HG02763 (cell line): ENCODE results near the gene ATRNL1.

Experiments
- ATAC-seq: cut with Tn5 transposase; IDR thresholded peaks from one replicate; pipeline ENCODE4 v1.9.1; 2021; ENCODE audit warnings: mild to moderate bottlenecking, moderate library complexity; ENCODE audit not compliant: unreplicated experiment

Gene ATRNL1

DNA sequence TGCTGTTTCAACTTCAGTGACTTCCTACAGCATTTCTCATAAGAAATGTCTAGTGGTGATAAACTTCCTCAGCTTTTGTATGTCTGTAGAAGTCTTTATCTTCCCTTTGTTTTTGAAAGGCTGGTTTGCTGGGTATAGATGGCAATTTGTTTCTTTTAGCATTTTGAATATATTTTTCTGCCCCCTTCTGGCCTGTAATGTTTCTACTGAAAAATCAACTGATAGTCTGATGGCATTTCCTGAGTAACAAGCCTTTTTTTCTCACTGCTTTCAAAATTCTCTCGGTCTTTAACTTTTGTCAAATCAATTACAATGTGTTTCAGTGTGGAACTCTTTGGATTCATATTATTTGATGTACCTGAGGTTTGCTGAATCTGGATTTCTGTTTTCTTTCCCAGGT, 487.1 kb downstream of the ATRNL1 start:
- ATAC-seq, result no peak

DNA sequence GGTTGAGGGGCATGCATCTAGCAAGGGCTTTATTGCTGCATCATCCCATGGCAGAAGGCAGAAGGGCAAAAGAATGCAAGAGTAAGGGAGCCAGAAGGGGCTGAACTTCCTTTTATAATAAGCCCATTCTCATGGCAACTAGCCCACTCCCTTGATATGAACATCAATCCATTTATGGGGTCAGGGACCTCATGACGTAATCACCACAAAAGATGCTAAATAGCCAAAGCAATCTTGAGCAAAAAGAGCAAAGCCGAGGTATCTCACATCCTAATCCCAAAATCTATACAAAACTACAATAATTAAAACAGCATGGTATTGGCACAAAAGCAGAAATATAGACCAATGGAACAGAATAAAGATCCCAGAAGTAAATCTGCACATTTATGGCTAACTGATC, 499.9 kb downstream of the ATRNL1 start:
- no peak for ATAC-seq

DNA sequence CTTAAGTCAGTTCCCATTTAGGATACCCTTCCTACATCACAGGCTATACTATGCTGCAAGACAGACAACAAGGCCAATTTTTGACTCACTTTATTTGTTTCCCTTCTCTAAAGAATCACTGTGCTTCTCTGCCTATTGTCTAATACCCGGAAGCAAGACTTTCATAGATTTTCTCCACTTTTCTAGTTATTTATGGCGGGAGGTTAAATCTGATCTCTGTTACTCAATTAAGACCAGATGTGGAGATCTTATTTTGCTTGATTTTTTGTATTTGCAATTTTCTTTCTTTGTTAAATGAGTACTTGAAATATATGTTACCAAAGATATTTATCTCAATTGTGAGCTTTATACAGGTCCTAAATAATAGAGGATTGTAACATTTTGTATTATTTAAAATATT, 511.5 kb downstream of the ATRNL1 start:
- no peak for ATAC-seq

DNA sequence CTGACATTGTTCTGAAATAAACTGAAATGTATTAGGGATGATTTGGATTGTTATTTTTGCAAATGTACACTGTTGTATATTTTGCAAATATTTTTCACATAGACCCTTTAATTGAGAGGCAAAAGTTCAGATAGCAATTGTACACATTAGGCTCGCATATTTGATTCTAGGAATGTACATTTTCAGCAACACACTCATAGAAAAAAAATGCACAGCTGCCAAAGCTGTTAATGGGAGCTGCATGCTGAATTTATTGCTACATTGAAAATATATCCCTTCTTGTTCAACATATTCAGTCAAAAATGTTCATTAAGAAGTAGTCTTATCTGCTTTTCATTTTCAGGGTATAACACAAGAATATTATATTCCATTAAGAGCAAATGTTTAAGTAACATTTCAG, 512.9 kb downstream of the ATRNL1 start:
- ATAC-seq, result no peak

DNA sequence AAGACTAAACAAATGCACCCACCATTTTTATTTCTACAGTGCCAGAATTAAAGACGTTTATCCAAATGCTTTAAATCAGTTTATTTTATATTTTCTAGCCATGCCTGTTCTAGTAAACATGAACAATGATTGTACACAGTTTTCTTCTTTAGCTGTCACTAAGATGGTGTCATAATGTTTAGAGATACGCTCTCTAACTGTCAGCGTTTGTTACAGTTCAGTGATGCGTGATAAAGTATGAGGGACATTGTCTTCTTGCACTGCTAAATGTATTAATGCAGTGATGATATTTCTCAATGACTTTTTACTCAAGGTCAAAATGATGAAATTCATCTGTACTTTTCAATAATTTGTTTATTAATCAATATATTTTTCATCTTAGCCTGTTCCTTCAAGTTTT, 513.6 kb downstream of the ATRNL1 start:
- ATAC-seq, result no peak

DNA sequence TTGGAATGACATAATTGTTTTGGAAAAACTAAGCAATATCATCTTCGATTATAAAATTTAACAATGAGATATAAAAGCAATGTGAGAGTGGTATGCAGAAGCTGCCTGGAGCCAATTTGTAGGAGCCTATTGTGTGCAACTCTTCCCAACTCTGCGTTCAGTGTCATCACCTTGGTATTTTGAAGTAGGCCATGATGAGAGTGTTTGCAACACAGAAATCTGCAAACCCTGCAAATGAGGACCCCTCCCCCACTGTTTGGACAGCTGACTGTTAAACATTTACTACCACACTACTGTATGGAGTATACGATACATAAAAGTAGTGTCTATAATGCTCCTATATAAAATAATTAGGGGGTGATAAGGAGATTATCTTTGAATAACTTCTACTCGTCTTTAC, 531.3 kb downstream of the ATRNL1 start:
- no peak for ATAC-seq

DNA sequence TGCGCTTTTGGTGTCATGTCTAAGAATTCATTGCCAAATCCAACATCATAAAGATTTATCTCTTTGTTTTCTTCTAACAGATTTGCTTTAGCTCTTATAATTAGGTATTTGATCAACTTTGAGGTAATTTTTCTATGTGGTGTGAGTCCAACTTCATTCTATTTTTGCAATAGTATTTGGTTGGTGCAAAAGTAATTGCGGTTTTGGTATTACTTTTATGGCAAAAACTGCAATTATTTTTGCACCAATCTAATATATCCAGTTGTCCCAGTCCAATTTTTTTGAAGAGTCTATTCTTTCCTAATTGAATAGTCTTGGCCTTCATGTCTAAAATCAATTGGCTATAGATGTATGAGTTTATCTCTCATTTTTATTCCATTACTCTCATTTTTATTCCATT, 535.5 kb downstream of the ATRNL1 start:
- ATAC-seq, result no peak

DNA sequence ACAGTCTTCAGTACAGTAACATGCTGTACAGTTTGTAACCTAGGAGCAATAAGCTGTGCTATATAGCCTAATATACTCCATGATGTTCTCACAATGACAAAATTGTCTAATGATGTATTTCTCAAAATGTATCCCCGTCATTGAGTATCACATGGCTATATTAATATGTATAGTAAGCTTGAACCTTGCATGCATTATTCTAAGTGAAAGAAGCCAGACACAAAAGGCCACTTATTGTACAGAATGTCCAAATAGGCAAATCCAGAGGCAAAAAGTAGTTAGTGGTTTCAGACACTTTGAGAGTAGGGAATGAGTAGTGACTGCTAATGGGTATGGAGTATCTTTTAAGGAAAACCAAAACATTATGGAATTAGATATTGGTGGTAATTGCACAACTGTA, 545.1 kb downstream of the ATRNL1 start:
- ATAC-seq, result no peak

DNA sequence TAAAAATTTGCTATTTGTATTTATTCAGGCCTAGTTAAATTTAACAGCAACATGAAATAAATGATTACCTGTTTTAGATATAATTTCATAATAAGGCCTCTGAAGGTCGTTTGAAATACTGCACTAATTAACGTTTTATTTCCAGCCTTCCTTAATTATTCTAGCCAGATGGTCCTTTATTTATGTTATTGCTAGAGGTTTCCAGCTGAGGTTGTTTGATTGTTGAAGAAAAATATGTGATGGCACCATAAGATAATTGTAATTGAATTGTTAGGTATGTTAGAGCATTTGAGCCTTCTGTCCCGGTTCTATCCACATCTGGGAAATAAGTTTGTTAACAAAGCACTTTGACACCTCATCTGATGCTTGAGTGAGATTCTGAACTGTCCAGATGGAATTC, 556.1 kb downstream of the ATRNL1 start:
- ATAC-seq, result no peak

DNA sequence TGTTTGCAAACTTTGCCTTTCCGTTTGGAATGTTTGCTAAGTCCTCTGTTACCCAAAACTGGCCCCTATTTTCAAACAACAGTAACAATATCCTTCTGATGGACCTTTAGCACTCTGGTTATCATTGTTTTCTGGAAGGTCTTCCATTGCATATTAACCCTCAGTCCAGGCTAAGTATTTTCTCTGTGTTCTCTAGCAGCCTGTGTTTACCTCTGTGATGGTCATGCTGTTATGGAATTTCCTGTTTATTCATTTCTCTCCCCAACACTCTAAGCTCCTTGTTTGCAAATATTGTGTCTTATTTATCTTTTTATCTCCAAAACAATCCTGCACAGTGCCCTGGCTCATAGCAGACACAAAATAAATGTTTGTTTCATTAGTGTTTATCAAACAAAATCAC, 560.3 kb downstream of the ATRNL1 start:
- no peak for ATAC-seq

DNA sequence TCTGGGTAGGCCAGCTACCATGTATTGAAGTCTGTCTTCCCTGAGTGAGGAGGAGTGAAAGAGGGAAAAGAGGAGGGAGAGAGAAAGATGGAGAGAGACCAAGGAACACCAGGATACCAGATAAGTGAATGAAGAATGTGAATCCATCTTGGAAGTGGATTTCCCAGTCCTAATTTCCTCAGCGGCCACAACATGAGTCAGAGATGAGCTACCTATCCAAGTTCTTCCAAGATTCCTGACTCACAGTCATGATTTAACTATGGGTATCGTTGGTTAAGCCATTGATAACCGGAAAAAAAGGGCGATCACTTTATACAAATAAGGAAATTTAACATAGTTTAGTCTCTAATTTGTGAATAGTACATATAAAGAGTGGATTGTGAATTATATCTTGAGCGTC, 561.8 kb downstream of the ATRNL1 start:
- ATAC-seq, result no peak

DNA sequence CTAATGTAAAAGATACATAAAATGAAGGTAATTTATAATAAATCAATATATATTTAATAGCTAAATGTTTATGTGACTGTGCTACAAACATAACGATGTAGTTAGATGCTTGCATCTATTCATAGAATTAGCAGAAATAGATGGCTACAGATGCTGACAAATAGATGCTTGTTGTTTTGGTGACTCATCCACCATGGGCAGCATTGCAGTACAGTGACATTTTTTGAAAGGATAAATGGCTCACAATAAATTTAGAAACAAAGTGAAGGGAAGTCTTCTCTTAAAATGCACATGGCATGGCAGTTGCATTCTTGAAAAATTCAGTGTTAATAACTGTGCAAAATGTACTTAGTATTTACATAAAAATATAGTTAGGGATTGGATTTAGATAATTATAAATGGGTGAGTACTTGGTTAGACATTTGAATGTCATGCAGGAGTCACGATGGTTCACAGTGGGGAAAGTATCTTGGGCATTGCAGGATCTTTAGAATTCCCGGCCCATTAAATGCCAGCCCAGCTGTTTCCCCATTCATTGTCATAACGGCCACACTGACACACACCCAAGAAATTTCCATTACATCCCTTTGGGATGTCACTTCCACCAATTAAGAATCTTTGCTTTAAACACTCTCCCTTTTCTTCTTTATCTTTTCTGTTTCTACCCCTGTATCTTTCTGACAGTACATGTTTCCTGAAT, 564.1 kb downstream of the ATRNL1 start:
- no peak for ATAC-seq

DNA sequence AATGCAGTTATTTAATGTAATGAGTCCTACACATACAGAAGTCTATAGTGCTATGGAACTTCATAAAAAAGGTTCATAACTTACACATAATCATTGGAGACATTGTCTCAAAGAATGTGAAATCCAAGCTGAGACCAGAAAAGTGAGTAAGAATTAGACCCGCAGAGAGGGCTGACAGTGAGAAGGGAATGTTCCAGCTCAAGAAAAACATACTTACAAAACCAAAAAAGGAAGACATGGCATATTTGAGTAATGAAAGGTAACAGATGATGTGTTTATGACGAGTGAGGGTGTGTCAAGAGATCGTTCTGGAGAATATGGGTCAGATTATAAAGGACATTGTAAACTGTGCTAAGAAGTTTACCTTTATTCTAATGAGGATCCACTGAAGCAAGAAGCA, 566.5 kb downstream of the ATRNL1 start:
- ATAC-seq, result no peak

DNA sequence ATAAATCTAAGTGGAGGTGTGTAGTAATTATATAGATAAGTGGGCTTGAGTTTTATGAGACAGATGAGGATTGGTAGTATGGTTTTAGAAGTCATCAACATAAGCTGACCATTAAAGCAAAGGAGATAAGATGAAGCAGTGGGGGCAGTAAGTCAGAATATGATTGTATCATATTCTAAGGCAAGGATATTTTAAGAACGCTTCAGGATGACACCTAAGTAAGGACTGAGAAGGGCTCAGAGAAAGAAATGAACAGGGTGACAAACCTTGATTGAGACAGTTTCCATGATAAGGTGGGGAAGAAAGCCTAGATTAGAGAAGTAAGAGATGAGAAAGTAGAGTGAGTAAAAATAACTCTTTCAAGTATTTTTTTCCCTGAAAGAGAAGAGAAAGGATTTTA, 567.2 kb downstream of the ATRNL1 start:
- no peak for ATAC-seq

DNA sequence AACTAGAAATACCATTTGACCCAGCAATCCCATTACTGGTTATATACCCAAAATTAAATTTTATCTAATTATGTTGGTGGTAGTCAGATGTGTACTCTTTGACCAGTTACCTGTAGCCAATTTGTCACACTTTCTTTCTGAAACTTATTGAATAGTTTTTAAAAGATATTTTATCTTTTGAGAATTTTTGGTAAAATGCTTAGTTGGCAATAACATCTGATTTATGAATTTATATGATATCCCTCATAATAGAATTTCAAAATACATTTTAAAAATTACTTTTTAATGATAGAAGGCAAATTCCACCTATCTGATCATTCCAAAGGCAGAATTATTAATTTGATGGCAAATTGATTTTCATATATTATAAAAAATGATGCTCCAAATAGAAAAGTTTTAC, 569.3 kb downstream of the ATRNL1 start:
- ATAC-seq, result no peak

DNA sequence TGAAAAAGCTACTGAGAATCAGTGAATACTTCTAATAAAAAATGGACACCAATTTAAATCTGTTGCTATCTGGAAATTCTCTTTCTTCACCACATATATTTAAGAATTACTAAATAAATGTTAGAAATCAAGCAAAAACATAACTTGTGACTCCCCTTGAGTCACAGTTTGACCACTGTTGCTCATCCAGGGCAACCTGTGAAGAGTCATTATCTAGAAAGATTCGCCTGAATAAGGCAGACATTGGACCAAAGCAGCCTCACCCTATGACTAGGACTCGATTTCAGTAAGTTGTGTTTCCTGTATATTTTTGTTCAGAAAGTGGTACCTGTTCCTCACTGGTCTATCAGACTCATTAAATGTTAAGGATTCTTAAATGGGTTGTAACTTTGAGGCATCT, 572.4 kb downstream of the ATRNL1 start:
- no peak for ATAC-seq

DNA sequence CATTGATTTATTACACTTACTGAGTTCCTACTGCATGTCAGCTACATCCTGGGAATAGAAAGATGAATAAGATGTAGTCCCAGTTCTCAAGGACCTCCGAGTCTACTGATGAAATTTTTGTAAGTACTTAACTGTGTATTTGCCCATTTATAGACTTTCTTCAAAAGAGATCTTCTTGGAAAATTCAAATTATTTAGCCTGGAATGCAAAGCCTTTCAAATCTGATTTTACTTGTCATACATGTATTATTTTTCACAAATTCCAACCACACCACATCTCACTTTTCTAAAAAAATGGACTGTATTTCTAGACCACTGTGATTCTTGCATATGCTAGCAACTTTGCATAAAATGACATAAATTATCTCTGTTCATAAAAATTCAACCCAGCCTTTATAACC, 581.3 kb downstream of the ATRNL1 start:
- no peak for ATAC-seq

DNA sequence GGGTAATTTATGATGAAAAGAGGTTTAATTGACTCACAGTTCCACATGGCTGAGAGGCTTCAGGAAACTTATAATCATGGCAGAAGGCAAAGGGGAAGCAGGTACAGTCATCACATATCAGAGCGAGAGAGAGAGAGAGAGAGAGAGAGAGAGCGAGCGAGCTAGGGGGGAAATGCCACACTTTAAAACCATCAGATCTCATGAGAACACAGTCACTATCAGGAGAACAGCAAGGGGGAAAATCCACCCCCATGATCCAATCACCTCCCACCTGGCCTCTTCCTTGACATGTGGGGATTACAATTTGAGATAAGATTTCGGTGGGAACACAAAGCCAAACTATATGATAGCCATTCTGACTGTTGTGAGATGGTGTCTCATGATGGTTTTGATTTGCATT, 603.6 kb downstream of the ATRNL1 start:
- ATAC-seq, result no peak

DNA sequence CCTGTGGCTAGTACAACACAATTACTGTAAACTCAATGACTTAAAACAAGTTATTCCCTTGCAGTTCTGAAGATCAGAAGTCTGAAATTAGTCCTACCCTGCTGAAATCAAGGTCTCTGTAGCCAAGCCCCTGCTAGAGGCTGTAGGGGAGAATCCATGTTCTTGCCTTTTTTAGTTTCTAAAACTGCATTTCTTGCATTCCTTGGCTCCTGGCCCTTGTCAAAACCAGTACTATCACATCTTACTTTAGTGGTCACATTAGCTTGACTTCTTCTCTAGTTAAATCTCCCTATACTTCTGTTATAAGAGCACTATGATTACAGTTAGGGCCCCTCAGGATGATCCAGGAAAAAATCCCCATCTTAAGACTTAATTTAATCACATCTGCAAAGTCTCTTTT, 612.9 kb downstream of the ATRNL1 start:
- ATAC-seq, result no peak

DNA sequence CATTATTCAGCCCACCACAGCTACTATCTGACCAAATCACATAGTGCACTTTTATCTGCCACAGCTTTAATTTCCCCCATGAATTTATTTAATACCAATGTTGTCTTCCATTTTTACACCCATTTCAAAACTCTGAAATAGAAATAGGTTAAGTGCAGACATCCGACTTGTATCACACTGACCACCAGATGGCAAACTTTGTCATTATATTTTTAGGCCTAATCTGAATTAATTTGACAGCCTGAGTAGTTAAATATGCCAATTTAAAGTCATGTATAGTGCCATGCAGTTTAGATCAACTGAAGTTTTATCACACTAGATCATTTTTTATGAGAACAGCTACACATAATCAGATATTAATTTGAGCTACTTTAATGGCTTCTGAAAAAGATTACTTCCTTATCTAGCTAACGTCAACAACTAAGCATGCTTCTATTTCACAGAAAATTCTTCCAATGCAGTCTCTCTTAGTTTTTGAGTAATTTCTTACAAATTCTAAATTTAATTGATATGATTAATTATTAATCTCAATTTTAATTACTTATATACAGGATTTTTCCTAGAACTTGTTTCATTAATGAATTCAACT, 613.4 kb downstream of the ATRNL1 start:
- ATAC-seq, result no peak

DNA sequence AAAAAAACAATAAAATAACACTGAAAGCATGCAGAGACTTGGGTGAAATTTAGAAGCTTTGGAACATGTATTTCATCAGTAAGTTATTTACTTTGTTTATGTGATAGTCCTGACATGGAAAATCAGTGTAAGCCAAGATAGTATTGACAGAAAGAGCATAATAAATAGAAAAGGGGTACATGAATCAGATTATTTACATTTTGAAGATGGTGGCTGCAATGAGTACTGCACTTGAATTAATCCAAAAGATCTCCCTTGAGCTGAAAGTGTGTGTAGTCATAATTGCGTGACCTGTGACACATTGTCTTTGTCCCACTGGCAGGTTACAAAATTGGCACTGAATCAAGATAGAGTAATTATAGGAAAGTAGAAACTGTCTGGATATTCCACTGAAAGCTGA, 617.0 kb downstream of the ATRNL1 start:
- ATAC-seq, result no peak

DNA sequence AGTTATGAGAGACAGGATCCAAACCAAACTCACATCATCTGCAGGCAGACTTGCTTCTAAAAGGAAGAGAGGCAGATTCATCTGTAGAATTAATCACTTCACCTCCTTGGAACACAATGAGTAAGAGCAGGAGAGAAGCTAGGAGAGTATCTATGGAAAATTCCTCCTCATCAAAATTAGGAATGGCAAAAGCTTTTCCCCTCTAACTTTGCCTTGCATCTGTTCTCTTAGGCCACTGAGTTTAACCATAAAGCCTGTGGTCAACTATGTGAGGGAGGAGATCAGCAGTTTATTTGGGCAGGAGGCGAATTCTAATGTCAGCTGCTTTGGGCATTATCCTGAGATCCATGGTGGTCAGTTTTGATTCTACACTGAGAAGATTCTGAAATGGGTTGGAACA, 618.1 kb downstream of the ATRNL1 start:
- ATAC-seq, result no peak

DNA sequence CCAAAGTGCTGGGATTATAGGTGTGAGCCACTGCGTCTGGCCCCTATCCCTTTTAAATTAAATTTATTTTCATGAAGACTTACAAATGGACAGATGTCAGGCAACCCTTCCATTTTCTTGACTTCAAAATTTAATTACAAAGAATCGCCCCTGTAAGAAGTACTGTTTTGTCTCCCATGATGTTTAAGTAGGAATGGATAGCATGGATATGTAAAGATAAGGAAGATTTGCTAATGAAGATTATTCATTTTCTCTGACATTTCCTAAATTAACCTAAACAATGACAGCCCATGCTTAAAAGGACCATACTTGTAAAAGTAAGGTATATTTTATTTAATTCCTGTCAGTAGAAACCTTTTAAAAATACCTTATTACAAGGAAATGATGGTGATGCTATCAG, 627.0 kb downstream of the ATRNL1 start:
- no peak for ATAC-seq
